Stimulated activated CD8-positive, alpha-beta memory T cell treated with anti-CD3 and anti-CD28 coated beads, Interleukin-12 subunit alpha, Interleukin-12 subunit beta, amount 100 ng/mL, for 24 hours (primary cell): ENCODE measurements around the gene NPW.
"Not testable (repeated sequence)": the region's sequence is repeated elsewhere in the genome, so short reads cannot be mapped to it uniquely, and the experiment has no call there.

Experiments used
- DNase-seq: peaks from one replicate; pipeline ENCODE4 v3.0.0-alpha.2; 2020; ENCODE audit errors: extremely low read depth

NPW gene

GRCh38 chr16:2023092-2024031 is 3.8 kb downstream of the NPW start:
- DNase-seq: peak; percentile 79

DNA sequence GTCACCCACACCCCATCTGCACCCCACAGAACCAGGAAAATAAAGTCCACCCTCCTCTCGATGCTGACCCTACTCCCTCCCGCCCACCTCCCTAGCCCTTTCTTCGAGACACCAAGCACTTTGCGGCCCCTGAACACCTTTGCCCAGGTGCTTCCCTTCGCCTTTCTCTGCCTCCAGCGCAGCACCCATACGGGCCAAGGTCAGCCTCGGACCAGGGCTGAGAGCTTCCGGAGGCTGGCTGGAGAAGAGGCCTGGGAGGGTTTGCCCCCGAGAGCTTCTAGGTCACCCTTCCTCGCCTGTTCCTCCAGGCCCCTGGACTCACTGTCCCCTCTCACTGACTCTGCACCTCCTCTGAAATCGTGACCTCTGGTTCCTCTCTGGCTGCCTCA is 4.4 kb downstream of the NPW start:
- no peak for DNase-seq

DNA sequence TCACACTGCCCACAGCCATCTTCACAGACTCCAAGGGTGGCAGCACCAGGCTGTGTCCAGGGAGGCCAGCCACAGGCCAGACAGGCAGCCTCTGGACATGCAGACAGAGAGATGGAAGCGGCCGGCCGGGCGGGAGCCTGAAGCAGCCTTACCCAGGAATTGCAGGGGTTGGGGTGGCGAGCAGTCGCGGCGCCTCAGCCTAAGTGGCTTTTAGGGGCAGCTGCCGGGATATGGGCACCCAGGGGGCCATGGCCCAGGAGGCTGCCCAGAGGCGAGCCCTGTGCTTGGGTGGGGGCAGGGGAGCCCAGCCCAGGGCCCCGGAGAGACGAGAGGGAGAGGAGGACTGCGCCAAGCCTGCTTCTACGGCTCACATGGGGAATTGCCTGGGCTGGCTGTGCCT is 5.7 kb downstream of the NPW start:
- DNase-seq: no peak

- DNase-seq: no peak
Measured at GRCh38 chr16:2025878-2026460, 6.4 kb downstream of the NPW start.

- no peak for DNase-seq
Measured at GRCh38 chr16:2026461-2027023, 7.0 kb downstream of the NPW start, which contains the start of gene NHERF2. Gene NHERF2 (plus strand): TSS chr16:2026902. CDS start chr16:2027006, 104 bp downstream.

DNA sequence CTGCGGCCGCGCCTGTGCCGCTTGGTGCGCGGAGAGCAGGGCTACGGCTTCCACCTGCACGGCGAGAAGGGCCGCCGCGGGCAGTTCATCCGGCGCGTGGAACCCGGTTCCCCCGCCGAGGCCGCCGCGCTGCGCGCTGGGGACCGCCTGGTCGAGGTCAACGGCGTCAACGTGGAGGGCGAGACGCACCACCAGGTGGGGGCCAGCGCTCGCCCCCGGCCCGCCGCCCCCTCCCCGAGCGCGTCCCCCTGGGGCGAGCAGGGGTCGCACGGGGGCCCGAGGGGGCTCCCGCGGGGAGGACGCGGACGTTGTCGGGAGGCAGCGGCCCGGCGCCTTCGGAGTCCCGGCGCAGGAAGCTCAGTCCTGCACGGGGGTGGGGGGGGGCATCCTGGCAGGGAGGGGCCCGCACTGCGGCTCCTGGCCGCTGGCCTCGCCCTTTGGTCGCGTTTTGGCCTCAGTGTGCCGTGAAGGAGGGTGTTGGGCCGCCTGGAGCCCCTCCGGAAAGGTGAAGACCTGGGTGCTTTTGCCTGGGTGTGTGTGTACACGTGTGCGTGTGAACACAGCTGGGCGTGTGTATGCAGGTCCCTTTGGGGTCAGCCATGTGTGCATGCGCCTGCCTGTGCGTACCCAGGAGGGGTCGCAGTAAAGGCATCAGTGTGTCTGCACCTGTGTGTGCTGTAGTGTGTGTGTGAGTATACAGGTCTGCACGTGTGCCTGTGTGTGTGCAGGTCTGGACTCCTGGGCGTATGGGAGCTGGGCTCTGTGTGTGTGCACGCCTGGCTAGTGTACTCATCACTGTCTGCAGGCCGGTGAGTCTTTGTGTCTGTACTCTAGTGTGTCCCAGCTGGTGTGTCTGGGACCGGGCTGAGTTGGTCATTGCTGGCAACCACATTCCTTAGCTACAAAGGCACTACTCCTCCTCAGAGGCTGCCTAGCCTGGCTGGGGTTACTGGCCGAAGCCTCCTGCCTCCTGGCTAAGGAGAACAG is 7.7 kb downstream of the NPW start:
- DNase-seq: no peak

DNA sequence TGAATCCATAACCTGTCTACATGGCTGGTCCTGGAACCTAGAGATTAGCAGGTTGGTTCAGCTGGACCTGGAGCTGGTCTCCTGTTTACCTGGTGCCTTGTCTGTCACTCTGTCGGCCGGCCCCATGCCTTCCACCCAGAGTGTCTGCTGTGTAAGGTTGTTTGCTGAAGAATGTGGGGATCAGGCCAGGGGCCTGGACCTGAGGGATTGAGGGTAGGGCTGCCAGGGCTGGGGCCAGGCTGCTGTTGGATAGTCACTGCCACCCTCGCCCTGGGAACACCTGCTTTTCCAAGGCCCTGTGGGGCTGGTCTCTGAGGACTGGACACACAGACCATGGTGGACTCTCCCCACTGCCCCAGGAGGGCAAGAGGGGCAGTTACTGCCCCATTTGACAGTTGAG is 8.6 kb downstream of the NPW start:
- DNase-seq: no peak

- no peak for DNase-seq
Measured at GRCh38 chr16:2028620-2029220, 9.1 kb downstream of the NPW start.

- DNase-seq: no peak
Measured at GRCh38 chr16:2029350-2029749, 9.8 kb downstream of the NPW start.

DNA sequence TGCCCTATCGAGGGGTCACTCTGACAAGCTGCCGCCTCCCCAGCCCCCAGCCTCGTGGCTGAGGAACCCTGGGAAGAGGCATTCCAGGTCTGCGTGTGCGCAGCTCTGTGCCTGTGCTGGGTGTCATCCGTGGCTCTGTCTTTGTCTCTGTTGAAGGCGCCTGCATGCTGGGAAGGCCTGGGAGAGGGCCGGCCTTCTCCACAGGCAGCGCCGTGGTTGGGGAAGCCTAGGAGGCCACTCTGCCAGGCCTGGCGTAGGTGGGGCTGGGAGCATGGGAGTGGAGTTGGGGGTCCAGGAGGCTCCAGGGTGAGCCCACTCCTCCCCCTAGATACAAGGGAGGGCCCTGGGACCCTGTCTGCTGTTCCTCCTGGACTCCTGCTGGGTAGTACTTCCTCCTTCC is 10.5 kb downstream of the NPW start:
- no peak for DNase-seq

GRCh38 chr16:2031081-2031577 is 11.5 kb downstream of the NPW start:
- no peak for DNase-seq

- no peak for DNase-seq
Measured at GRCh38 chr16:2032285-2033056, 12.9 kb downstream of the NPW start.

GRCh38 chr16:2033057-2033908 is 13.7 kb downstream of the NPW start:
- no peak for DNase-seq

DNA sequence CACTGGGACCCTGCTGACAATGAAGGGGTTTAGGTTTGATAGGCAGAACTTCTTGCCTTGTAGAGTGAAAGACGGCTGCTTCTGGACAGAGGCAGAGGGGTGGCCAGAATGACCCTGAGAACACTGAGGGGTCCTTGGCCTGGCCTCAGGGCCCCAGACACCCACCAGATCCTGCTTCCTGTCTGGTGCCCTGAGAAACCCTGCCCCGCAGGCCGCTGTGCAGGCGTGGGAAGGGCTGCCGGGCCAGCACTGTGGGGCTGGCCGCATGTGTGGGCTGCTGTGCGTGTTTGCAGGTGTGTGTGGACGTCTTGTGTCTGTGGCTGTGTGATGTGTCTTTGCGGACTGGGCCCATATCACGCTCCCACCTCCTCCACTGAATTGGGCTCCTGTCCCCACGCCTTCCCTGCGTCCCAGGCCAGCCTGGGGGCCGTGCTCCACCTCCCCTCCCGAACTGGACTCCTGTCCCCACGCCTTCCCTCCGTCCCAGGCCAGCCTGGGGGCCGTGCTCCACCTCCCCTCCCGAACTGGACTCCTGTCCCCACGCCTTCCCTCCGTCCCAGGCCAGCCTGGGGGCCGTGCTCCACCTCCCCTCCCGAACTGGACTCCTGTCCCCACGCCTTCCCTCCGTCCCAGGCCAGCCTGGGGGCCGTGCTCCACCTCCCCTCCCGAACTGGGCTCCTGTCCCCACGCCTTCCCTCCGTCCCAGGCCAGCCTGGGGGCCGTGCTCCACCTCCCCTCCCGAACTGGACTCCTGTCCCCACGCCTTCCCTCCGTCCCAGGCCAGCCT is 14.5 kb downstream of the NPW start:
- not testable (repeated sequence) for DNase-seq

GRCh38 chr16:2034696-2035430 is 15.3 kb downstream of the NPW start:
- no peak for DNase-seq

GRCh38 chr16:2035431-2036199 is 16.0 kb downstream of the NPW start:
- DNase-seq: no peak
